HepG2 (cell line): ENCODE results near the gene ARFIP2. TPM values are rescaled to one million over a fixed set of nuclear protein-coding genes. Genes with fewer than 3 reads are reported as not detected.

Experiments used
- ATAC-seq: fragments of 200-7000 bp; cut with Tn5 transposase; 3 replicates; pipeline ENCODE4 v1.9.1; 2020; ENCODE audit warnings: mild to moderate bottlenecking, moderate library complexity
- BruUV-seq: library from RNA; stranded (reverse); fragments of 400-500 nt; replicated peaks from 2 replicates; lab custom pipeline; 2021; lab: Mats Ljungman, UMichigan
- CTCF ChIA-PET: fragments of 300-600 bp; formaldehyde crosslinking; extraction: SDS; loops from one replicate; lab custom pipeline; 2021; ENCODE audit warnings: low total read pairs, inconsistent platforms, low intra/inter-chr PET ratio; lab: Yijun Ruan, JAX
- POLR2A ChIA-PET: fragments of 350-600 bp; sonication (Branson Sonifier 250); formaldehyde crosslinking; loops from one replicate; lab custom pipeline; 2020; ENCODE audit warnings: antibody characterized with exemption, inconsistent platforms; lab: Yijun Ruan, JAX
- DNase-seq: peaks from one replicate; pipeline ENCODE4 v3.0.0-alpha.2; 2015; ENCODE audit warnings: low spot score
- FAIRE-seq: peaks from 3 replicates; lab custom pipeline; 2011; peaks lifted over from hg19 to GRCh38; lab: Jason Lieb, UNC
- H2AFZ ChIP-seq: one replicate; pipeline ENCODE4 v1.6.1; 2011; ENCODE audit warnings: low read length, inconsistent platforms
- H3K27ac ChIP-seq: fragments of 300-600 bp; 3 replicates; pipeline ENCODE4 v1.8.0; 2011; ENCODE audit warnings: mixed run types, mild to moderate bottlenecking, mixed read lengths, low read length, inconsistent platforms; ENCODE audit not compliant: insufficient read depth; ENCODE audit errors: extremely low read length
- H3K27me3 ChIP-seq, 2 experiments: fragments of 200-600 bp in 1 of 2; 2 replicates in 1 of 2; 3 replicates in 1 of 2; pipeline versions ENCODE4 v1.6.0 to v1.8.0; 2011; ENCODE audit warnings: low read length in 2 of 2, mild to moderate bottlenecking in 2 of 2, moderate library complexity in 2 of 2, inconsistent platforms in 1 of 2; ENCODE audit not compliant: insufficient read depth in 2 of 2, control insufficient read depth in 1 of 2
- H3K36me3 ChIP-seq, 2 experiments: fragments of 200-600 bp in 1 of 2; replicated peaks in 1 of 2; 2 replicates in 1 of 2; 3 replicates in 1 of 2; pipeline versions ENCODE4 v1.5.1 to v1.8.0; 2011; ENCODE audit warnings: low read length in 2 of 2, inconsistent platforms in 1 of 2; ENCODE audit not compliant: insufficient read depth in 2 of 2, control insufficient read depth in 1 of 2
- H3K4me1 ChIP-seq: 2 replicates; pipeline ENCODE4 v1.5.1; 2012; ENCODE audit warnings: low read length, inconsistent platforms; ENCODE audit not compliant: insufficient read depth
- H3K4me2 ChIP-seq: 2 replicates; pipeline ENCODE4 v1.6.0; 2011; ENCODE audit warnings: low read depth, low read length, inconsistent platforms
- H3K4me3 ChIP-seq, 3 experiments: fragments of 200-600 bp in 1 of 3; sonication (generic), shearing (Covaris generic) in 1 of 3; replicated peaks in 1 of 3; 2 replicates each; pipeline ENCODE4 v1.5.1; 2011 to 2016; ENCODE audit warnings: low read length in 3 of 3, inconsistent platforms in 2 of 3, low read depth in 2 of 3, mild to moderate bottlenecking in 2 of 3, control low read depth in 1 of 3, mixed read lengths in 1 of 3; ENCODE audit not compliant: insufficient read depth in 1 of 3
- H3K79me2 ChIP-seq: one replicate; pipeline ENCODE4 v1.6.1; 2011; ENCODE audit warnings: low read length, inconsistent platforms; ENCODE audit not compliant: insufficient read depth
- H3K9ac ChIP-seq: 2 replicates; pipeline ENCODE4 v1.6.0; 2011; ENCODE audit warnings: mild to moderate bottlenecking, low read depth, low read length, inconsistent platforms; ENCODE audit not compliant: insufficient read depth
- H3K9me3 ChIP-seq: 2 replicates; pipeline ENCODE4 v1.5.1; 2012; ENCODE audit warnings: mild to moderate bottlenecking, low read length
- H4K20me1 ChIP-seq: 2 replicates; pipeline ENCODE4 v1.6.0; 2011; ENCODE audit warnings: inconsistent platforms, mild to moderate bottlenecking, low read length, moderate library complexity; ENCODE audit not compliant: insufficient read depth
- ATF1 ChIP-seq: IDR thresholded peaks from 2 replicates; pipeline ENCODE4 v1.6.1; 2016; ENCODE audit warnings: mild to moderate bottlenecking, control low read depth
- CEBPG ChIP-seq: IDR thresholded peaks from 2 replicates; pipeline ENCODE4 v1.6.1; 2016
- CHD4 ChIP-seq: fragments of 200-600 bp; sonication (generic); IDR thresholded peaks from 2 replicates; pipeline ENCODE4 v1.7.0; 2017; ENCODE audit warnings: mild to moderate bottlenecking, low read length, borderline replicate concordance
- ISL2 ChIP-seq: sonication (generic); formaldehyde crosslinking; IDR thresholded peaks from 2 replicates; pipeline ENCODE4 v1.5.0; 2020; ENCODE audit warnings: missing genetic modification reagents
- RELA ChIP-seq: sonication (generic); formaldehyde crosslinking; IDR thresholded peaks from 2 replicates; pipeline ENCODE4 v1.4.0; 2020; ENCODE audit warnings: missing genetic modification reagents
- RNF2 ChIP-seq: fragments of 450-650 bp; conservative IDR thresholded peaks from 2 replicates; pipeline ENCODE4 v1.6.1; 2016; ENCODE audit warnings: low read depth
- SAP130 ChIP-seq: IDR thresholded peaks from 2 replicates; pipeline ENCODE4 v1.6.1; 2016; ENCODE audit warnings: low read depth
- WIZ ChIP-seq: sonication (generic); formaldehyde crosslinking; IDR thresholded peaks from 2 replicates; pipeline ENCODE4 v1.5.1; 2020; ENCODE audit warnings: mild to moderate bottlenecking, missing genetic modification reagents
- ZGPAT ChIP-seq: IDR thresholded peaks from 2 replicates; pipeline ENCODE4 v1.6.1; 2016; ENCODE audit warnings: mild to moderate bottlenecking
- ZNF33A ChIP-seq: sonication (generic); formaldehyde crosslinking; IDR thresholded peaks from 2 replicates; pipeline ENCODE4 v1.5.1; 2020; ENCODE audit warnings: missing genetic modification reagents, mild to moderate bottlenecking, moderate library complexity, borderline replicate concordance
- WGBS: methylation state at CpG from one replicate; pipeline ENCODE4 v1.1.6; 2017; ENCODE audit warnings: low lambda C conversion rate; 5-methylcytosine and 5-hydroxymethylcytosine counted together
- in situ Hi-C: cut with HindIII; loops from 2 replicates; pipeline ENCODE4 v1.10.0; 2017; ENCODE audit warnings: low pct_unique_long_range_greater_than_20kb; ENCODE audit not compliant: extremely low pct_ligation_motif_present
- intact Hi-C: fragments of 100-400 bp; cut with micrococcal nuclease; formaldehyde crosslinking; loops from one replicate; pipeline ENCODE4 v1.10.0; 2022; ENCODE audit not compliant: unreplicated experiment
- polyA plus RNA-seq, 8 experiments: library from polyadenylated mRNA; depleted of rRNA in 3 of 8; stranded (reverse) in 7 of 8; unstranded in 1 of 8; fragments of >200 nt; fragmentation: Illumina TruSeq in 4 of 8; extraction: Trizol in 4 of 8; gene quantifications; 2 replicates each; pipeline versions ENCODE4 v1.2.1 to v1.2.3, GENCODE V29; 2011 to 2016; ENCODE audit warnings: low read depth in 4 of 8, missing spikeins in 1 of 8, mixed read lengths in 1 of 8; ENCODE audit not compliant: insufficient read depth in 1 of 8
- total RNA-seq, 5 experiments: library from RNA; depleted of rRNA; stranded (reverse); fragments of >200 nt; fragmentation: Illumina TruSeq; extraction: Trizol; gene quantifications; 2 replicates each; pipeline ENCODE4 v1.2.3, GENCODE V29; 2016; ENCODE audit warnings: low read depth in 1 of 5

Gene ARFIP2
- total and polyA plus RNA-seq, 2 of the 13 experiments (the other 11 are each of a cell fraction or from before 2014, with no cell fraction given) = 56.6 to 60.2 TPM

GRCh38 chr11:6488342-6488741 is 7.2 kb upstream of the ARFIP2 start:
- Histone ChIP-seq H3K79me2 (peaks cover 3% of the 10 kb centered on the region), H3K4me2 (no peak overlapping the region), H4K20me1 (no peaks in the 10 kb centered on the region; the same call in 1 of the 2 replicates), H3K27me3 (no peaks in the 10 kb centered on the region), H3K27ac (no peak overlapping the region), H3K4me3 (no peak overlapping the region), H2AFZ (no peak overlapping the region), H3K36me3 (peaks cover 3 to 17% of the 10 kb centered on the region in 2 experiments), H3K9ac (no peak overlapping the region), H3K9me3 (no peaks in the 10 kb centered on the region), H3K4me1 (peaks cover 67% of the 10 kb centered on the region)
- in situ Hi-C loops = loop anchor here (10.0 kb wide), 1 partner anchor 116 kb away; the partner anchor contains the start of genes ILK and RRP8
- TF ChIP-seq RELA (CRISPR knock-in tag) (no peak), SAP130 (CRISPR knock-in tag) (no peak), ZGPAT (CRISPR knock-in tag) (no peak), ATF1 (no peak), ISL2 (CRISPR knock-in tag) (no peak), WIZ (CRISPR knock-in tag) (no peak), RNF2 (no peak), CEBPG (CRISPR knock-in tag) (no peak), CHD4 (no peak), ZNF33A (CRISPR knock-in tag) (no peak)
- 91% methylated on average over 6 of the region's 6 CpGs for WGBS
- intact Hi-C loops = loop anchor here (10.0 kb wide), 1 partner anchor 254 kb away; the partner anchor contains the start of genes CNGA4 and FHIP1B
- FAIRE-seq = no peak
- no peak for DNase-seq
- no peak for ATAC-seq
- POLR2A ChIA-PET = interaction anchor here (1.4 kb wide), 1 partner anchor 13 kb away, joined by 5 read pairs; no protein-coding TSS in a partner anchor
- CTCF ChIA-PET = no interaction called here
- BruUV-seq = no TSS peak
